KMS-11 (cell line): Measurements from ENCODE around the gene ZNF732.

Experiments
- H2AFZ ChIP-seq: fragments of 200-600 bp; sonication (generic); 2 replicates; pipeline ENCODE4 v1.6.1; 2016; ENCODE audit warnings: antibody characterized with exemption, mixed run types, low read depth
- H3K27ac ChIP-seq: fragments of 200-600 bp; sonication (generic); 2 replicates; pipeline ENCODE4 v1.6.1; 2016; ENCODE audit warnings: mild to moderate bottlenecking, mixed run types
- H3K27me3 ChIP-seq: fragments of 200-600 bp; sonication (generic); 2 replicates; pipeline ENCODE4 v1.6.1; 2017; ENCODE audit warnings: mild to moderate bottlenecking, low read depth, mixed run types, moderate library complexity; ENCODE audit not compliant: insufficient read depth
- H3K36me3 ChIP-seq: fragments of 200-600 bp; sonication (generic); 2 replicates; pipeline ENCODE4 v1.6.1; 2017; ENCODE audit warnings: mild to moderate bottlenecking, mixed run types; ENCODE audit not compliant: insufficient read depth
- H3K4me1 ChIP-seq: fragments of 200-600 bp; sonication (generic); 2 replicates; pipeline ENCODE4 v1.6.1; 2016; ENCODE audit warnings: mild to moderate bottlenecking, low read depth, mixed run types; ENCODE audit not compliant: poor library complexity, severe bottlenecking
- H3K4me2 ChIP-seq: fragments of 200-600 bp; sonication (generic); 2 replicates; pipeline ENCODE4 v1.7.0; 2016; ENCODE audit warnings: mild to moderate bottlenecking, mixed run types
- H3K4me3 ChIP-seq: fragments of 200-600 bp; sonication (generic); IDR thresholded peaks from 2 replicates; pipeline ENCODE4 v1.6.1; 2017; ENCODE audit warnings: low read depth, low read length, mixed read lengths; ENCODE audit not compliant: insufficient read depth
- H3K79me2 ChIP-seq: fragments of 200-600 bp; sonication (generic); 2 replicates; pipeline ENCODE4 v1.6.1; 2016; ENCODE audit warnings: low read depth, mixed run types; ENCODE audit not compliant: insufficient read depth
- H3K9ac ChIP-seq: fragments of 200-600 bp; sonication (generic); 2 replicates; pipeline ENCODE4 v1.6.1; 2016; ENCODE audit warnings: mild to moderate bottlenecking, mixed run types
- H4K20me1 ChIP-seq: fragments of 200-600 bp; sonication (generic); 2 replicates; pipeline ENCODE4 v1.6.1; 2016; ENCODE audit warnings: mild to moderate bottlenecking, mixed run types; ENCODE audit not compliant: insufficient read depth
- CTCF ChIP-seq: fragments of 200-600 bp; sonication (generic); conservative IDR thresholded peaks from 2 replicates; pipeline ENCODE4 v1.6.1; 2017; ENCODE audit warnings: low read depth, mild to moderate bottlenecking, antibody characterized with exemption, low read length, moderate library complexity, mixed read lengths

The ZNF732 gene

GRCh38 chr4:302381-302780 lies 2.9 kb downstream of the ZNF732 start:
- H3K27ac ChIP-seq: no peak overlapping the region
- H3K36me3 ChIP-seq: no peaks in the 10 kb centered on the region
- TF ChIP-seq CTCF: no peak
- no peak overlapping the region for H3K4me3 ChIP-seq
- H3K9ac ChIP-seq: no peak overlapping the region
- H3K4me2 ChIP-seq: no peak overlapping the region
- no peak overlapping the region for H2AFZ ChIP-seq
- H3K4me1 ChIP-seq: no peaks in the 10 kb centered on the region
- H4K20me1 ChIP-seq: no peaks in the 10 kb centered on the region
- H3K79me2 ChIP-seq: no peaks in the 10 kb centered on the region
- no peaks in the 10 kb centered on the region for H3K27me3 ChIP-seq

- TF ChIP-seq CTCF: no peak
- H4K20me1 ChIP-seq: no peaks in the 10 kb centered on the region
- no peaks in the 10 kb centered on the region for H3K27me3 ChIP-seq
- no peaks in the 10 kb centered on the region for H3K36me3 ChIP-seq
- H3K4me3 ChIP-seq: no peak overlapping the region
- no peak overlapping the region for H3K27ac ChIP-seq
- no peaks in the 10 kb centered on the region for H3K79me2 ChIP-seq
- no peaks in the 10 kb centered on the region for H3K4me1 ChIP-seq
- H2AFZ ChIP-seq: no peak overlapping the region
- no peak overlapping the region for H3K4me2 ChIP-seq
- no peak overlapping the region for H3K9ac ChIP-seq
These were observed 10.5 kb downstream of the ZNF732 start for GRCh38 chr4:294732-295131.

GRCh38 chr4:288891-289290 lies 16.4 kb downstream of the ZNF732 start:
- Histone ChIP-seq H2AFZ (no peak overlapping the region), H3K9ac (no peak overlapping the region), H3K27ac (no peak overlapping the region), H3K4me1 (no peaks in the 10 kb centered on the region), H4K20me1 (no peaks in the 10 kb centered on the region), H3K4me3 (no peak overlapping the region), H3K36me3 (no peaks in the 10 kb centered on the region), H3K4me2 (no peak overlapping the region), H3K79me2 (no peaks in the 10 kb centered on the region), H3K27me3 (no peaks in the 10 kb centered on the region)
- no peak for TF ChIP-seq CTCF

- no peak overlapping the region for H3K27ac ChIP-seq
- no peaks in the 10 kb centered on the region for H3K27me3 ChIP-seq
- no peaks in the 10 kb centered on the region for H3K79me2 ChIP-seq
- no peaks in the 10 kb centered on the region for H3K4me1 ChIP-seq
- H3K4me2 ChIP-seq: no peak overlapping the region
- H3K4me3 ChIP-seq: no peak overlapping the region
- no peaks in the 10 kb centered on the region for H4K20me1 ChIP-seq
- H3K9ac ChIP-seq: no peak overlapping the region
- H2AFZ ChIP-seq: no peak overlapping the region
- no peaks in the 10 kb centered on the region for H3K36me3 ChIP-seq
- no peak for TF ChIP-seq CTCF
These were observed 31.8 kb downstream of the ZNF732 start for GRCh38 chr4:273309-274017.
